HG03095 (cell line): ENCODE data around the gene LACRT.
A peak's percentile ranks its signal among the peaks of the same experiment; 100 is the strongest.
"Not testable (repeated sequence)": the region's sequence is repeated elsewhere in the genome, so short reads cannot be mapped to it uniquely, and the experiment has no call there.

Experiments
- ATAC-seq: cut with Tn5 transposase; IDR thresholded peaks from one replicate; pipeline ENCODE4 v1.9.1; 2021; ENCODE audit warnings: moderate library complexity; ENCODE audit not compliant: unreplicated experiment

Gene LACRT

GRCh38 chr12:54634795-54635194 is at the start of gene LACRT:
Gene LACRT, minus strand, starts transcription at chr12:54634895. Its CDS starts 54 bp downstream, at chr12:54634841.
- no peak for ATAC-seq

DNA sequence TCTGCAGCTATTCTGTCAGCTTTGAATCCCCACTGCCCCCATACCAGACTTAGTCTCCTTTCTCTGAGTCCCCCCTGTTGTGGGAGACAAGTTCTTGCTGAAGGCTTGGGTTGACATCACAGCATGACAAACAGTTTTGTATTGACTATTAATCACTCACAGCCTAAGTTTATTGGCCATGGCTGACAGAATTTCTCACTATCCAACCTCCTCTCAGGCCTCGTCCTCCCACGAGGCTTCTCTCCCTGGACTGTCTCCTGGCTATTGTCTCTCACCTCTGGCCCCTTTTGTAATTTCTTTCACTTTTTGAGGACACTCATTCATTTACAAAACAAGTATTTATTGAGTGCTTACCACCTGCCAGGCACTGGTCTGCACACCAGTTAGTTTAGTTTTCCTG is 48.7 kb upstream of the LACRT start:
- no peak for ATAC-seq

DNA sequence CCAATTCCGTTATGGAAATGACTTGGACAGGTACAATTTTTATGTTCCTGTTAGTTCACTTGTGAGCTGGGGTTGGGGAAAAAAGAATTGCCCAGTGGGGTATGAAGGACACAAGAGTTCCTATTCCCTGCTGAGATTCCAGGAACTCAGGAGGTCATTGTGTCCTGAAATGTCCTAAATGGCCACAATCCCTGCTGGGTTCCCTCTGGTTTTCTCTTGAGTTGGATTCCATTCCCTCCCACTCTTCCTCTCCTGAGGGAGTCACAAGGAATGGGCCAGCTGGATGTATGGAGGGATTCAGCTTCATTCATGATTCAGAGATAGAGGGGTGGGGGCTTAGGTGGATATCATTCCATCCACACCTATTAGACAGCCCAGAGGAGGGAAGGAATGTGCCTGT is 48.0 kb upstream of the LACRT start:
- no peak for ATAC-seq

DNA sequence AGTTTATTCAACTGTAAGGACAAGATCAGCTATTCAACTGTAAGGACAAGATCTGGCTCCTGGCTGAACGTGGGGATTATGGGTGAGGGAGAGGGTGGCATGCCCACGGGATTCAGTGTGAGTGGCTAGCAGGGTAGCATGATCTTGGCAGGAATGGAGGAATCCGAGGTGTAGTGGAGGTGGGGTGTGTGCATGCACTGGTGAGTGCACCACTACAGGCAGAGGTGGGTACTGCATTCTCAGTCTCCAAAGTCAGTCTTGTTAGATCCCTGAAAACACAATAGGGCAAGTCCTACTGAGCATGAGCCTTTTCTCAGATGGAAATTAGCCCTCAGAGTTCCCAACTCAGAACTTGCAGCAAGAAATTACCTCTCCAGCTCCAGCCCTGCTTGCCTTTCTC is 45.7 kb upstream of the LACRT start:
- ATAC-seq: no peak

DNA sequence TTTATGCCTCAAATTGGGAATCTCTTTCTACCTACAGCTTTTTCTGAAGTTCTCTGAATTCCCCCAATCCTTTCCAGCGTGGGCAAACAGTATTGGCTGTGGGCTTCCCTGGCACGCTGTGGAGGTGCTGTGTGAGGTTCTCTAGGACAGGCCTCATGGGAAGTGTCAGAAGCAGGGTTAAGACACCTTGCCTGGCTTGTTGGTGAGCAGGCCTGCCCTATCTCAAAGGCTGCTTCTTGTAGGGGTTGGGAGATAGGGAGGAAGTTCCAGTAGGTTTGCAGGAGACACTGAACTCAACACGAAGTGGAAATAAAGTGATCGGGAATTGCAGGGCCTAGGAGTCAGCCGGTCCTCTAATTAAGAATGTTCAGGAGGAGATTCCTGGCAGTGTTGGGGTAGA is 43.4 kb upstream of the LACRT start:
- ATAC-seq: no peak

- ATAC-seq: no peak
Observed at GRCh38 chr12:54667945-54668344, 33.2 kb upstream of the LACRT start.

- ATAC-seq: no peak
Observed at GRCh38 chr12:54666008-54666407, 31.3 kb upstream of the LACRT start.

DNA sequence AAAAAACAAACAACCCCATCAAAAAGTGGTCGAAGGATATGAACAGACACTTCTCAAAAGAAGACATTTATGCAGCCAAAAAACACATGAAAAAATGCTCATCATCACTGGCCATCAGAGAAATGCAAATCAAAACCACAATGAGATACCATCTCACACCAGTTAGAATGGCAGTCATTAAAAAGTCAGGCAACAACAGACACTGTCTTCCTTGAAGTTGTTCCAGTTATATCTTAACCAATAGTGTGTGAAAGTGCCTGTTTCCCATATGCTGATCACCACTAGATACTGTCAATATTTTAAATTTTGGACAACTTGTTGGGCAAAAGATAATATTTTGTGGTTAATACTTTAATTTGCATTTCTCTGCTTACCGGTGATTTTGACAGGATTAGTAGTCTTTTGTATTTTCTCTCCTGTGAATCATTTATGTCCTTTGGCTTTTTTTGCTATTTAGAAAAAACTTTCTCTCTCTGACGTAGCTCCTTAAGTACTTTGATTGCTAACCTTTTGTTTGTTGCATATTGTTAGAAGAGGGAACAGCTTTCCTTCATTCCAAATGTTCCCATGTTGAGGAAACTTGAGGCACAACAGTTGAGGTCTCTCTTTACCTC is 30.4 kb upstream of the LACRT start:
- not testable (repeated sequence) for ATAC-seq

GRCh38 chr12:54663603-54664002 is 28.9 kb upstream of the LACRT start:
- no peak for ATAC-seq

GRCh38 chr12:54662026-54662425 is 27.3 kb upstream of the LACRT start:
- ATAC-seq: no peak

DNA sequence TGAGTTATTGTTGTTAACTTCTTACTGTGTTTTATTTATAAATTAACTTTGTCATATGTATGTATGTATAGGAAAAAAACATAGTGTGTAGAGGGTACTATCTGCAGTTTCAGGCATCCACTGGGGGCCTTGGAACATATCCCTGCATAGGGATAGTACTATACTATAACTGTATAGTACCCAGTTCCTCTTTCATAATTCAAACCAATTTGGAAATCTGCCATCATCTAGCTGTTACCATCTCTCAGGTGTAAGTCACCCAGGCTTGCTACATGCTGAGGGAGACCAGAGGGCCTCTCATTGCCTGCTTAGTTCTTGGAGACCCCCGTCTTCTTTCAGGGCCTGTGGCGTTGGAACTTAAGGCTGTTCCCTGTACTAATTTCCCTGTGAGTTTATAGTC is 26.4 kb upstream of the LACRT start:
- ATAC-seq: no peak

- ATAC-seq: no peak
Observed at GRCh38 chr12:54660320-54660962, 25.7 kb upstream of the LACRT start.

DNA sequence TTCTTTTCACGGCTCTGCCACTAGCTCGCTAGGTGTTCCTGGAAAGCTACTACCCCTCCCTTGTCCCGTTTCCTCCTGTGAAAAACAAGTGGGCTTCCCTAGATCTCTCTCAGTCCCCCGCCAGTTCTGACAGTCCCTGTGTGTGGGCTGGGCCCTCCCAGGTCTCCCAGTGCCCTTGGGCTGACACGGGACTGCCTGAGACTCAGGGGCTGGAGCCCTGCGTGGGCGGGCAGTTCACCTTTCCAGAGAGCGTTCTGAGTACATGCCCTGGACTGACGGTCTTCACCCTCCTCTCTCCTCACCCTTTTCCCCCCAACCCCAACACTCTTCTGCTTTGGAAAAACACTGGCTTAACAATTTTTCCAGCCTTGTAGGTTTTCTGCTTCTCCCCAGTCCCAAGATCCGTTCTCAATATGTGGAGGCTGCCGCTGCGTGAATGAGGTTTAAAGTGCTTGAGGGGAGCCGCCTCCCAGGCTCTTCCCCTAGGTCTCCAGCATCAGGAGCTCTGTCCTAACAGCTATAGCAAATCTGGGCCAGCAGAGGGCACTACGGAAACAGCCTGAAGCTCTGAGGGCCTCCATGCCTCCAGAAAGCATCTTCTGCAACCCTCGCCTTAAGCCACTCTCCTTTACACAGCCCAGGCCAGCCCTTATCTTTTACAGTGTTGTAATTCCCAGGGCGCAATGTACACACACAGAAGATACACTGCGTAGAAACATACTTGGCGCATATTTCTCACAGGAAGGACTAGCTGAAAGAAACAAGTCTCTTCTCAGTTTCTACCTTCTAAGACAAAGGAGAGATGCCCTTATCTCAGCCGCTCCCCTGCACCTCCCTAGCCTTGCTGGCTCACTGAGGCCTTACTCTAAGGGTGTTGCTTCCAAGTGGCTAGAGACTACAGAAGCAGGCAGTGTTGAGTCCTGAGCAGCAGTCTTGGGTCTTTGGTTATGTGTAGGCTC is 23.9 kb upstream of the LACRT start:
- ATAC-seq: peak; percentile 57

DNA sequence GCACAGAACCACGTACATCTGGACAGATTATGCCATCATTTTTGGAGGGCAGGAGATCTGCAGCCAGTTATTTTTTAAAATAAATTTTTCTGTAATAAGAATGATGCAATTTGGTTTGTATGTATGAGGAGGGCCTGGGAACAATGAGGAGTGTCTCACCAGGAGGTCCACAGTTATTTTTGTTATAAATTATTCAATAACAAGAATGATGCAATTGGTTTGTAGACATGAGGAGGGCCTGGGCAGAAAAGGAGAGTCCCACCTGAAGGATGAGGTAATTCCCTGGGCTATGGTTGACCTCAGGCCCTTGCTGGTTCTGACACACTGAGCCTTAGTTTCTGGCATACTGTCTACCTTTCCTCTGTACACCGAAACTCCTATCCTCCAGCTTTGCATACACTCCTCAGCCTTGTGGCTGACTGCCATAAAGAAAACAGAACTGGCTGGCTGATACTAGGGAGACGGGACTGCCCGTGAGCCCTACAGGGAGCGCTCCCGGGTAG is 22.5 kb upstream of the LACRT start:
- no peak for ATAC-seq

GRCh38 chr12:54654926-54655325 is 20.2 kb upstream of the LACRT start:
- ATAC-seq: no peak

DNA sequence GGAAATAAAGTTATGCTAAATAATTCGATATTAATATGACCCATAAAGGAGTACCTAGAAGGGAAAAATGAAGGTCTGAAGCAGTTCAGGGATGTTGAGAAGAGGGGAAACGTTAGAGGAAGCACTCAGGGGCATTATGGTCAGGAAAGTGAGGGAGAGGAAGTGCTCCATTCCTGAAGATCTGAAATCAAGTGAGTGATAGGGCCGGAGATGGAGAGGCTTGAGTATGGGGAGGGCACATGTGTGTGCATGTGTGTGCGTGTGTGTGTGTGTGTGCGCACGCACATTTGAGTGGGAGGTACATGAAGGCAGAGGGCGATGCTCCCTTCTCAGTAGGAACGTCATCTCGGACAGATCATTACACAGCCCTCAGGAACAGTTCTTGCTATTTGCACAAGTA is 18.3 kb upstream of the LACRT start:
- ATAC-seq: no peak

GRCh38 chr12:54650889-54651288 is 16.2 kb upstream of the LACRT start:
- no peak for ATAC-seq

GRCh38 chr12:54650409-54650808 is 15.7 kb upstream of the LACRT start:
- ATAC-seq: no peak

GRCh38 chr12:54649825-54650224 is 15.1 kb upstream of the LACRT start:
- no peak for ATAC-seq

- ATAC-seq: no peak
Observed at GRCh38 chr12:54648265-54648664, 13.6 kb upstream of the LACRT start, which contains the start of gene DCD. Gene DCD, minus strand, starts transcription at chr12:54648365. Its CDS starts 62 bp downstream, at chr12:54648303.

DNA sequence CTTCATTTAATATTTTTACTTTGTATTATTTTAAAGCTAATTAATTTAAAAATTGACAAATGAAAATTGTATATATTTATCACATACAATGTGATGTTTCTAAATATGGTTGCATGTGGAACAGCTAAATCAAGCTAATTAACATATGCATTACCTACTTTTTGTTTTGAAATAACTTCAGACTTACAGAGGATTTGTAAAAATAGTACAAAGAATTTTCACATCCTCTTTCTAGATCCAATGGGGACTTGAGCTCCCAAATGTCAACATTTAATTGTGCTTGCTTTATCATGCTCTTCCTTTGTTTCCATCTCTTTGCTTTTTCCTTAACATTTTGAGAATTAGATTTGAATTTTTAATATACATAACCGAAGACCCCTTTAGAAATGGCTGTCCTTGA is 6.9 kb upstream of the LACRT start:
- no peak for ATAC-seq

GRCh38 chr12:54641089-54641488 is 6.4 kb upstream of the LACRT start:
- no peak for ATAC-seq
